Stimulated activated CD8-positive, alpha-beta memory T cell treated with anti-CD3 and anti-CD28 coated beads, Interleukin-4, amount 100 ng/mL, for 48 hours (primary cell): ENCODE results near the gene GRPEL1.
A peak's percentile ranks its signal among the peaks of the same experiment; 100 is the strongest.

Source experiments
- DNase-seq: peaks from one replicate; pipeline ENCODE4 v3.0.0-alpha.2; 2020

GRPEL1 gene

DNA sequence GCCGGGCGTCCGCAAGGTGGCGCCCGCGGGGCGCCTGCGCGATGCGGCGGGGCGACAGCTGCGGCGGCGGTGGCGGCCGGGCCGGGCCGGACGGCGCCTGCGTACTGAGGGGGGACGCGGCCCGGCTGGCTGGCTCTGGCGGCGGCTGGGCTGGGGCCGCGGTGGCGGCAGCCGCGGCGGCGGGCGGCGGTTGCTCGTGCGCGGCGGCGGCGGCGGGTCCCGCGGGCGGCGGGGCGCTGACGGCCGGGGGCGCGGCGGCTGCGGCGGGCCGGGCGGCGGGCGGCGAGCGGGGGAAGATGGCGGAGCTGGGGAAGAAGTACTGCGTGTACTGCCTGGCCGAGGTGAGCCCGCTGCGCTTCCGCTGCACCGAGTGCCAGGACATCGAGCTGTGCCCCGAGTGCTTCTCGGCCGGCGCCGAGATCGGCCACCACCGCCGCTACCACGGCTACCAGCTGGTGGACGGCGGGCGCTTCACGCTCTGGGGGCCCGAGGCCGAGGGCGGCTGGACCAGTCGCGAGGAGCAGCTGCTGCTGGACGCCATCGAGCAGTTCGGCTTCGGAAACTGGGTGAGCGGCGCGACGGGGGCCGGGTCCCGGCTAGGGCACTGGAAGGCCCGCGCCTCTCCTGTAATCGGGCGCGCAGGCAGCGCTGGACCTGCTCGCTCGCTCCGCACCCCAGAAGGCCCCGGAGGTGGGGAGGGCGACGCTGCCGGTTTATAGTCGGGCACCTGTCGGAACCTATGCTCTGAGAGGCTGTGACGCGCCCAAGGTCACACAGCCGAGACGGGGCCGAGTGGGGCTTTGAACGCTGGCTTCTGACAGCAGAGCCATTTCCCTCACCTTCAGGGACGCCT lies 24.4 kb downstream of the GRPEL1 start, which contains the start of gene TADA2B:
TADA2B (plus strand) TSS at position 89 of the 853 bp plus-strand sequence; CDS start at position 297, 208 bp downstream.
- DNase-seq, result peak; percentile 63

DNA sequence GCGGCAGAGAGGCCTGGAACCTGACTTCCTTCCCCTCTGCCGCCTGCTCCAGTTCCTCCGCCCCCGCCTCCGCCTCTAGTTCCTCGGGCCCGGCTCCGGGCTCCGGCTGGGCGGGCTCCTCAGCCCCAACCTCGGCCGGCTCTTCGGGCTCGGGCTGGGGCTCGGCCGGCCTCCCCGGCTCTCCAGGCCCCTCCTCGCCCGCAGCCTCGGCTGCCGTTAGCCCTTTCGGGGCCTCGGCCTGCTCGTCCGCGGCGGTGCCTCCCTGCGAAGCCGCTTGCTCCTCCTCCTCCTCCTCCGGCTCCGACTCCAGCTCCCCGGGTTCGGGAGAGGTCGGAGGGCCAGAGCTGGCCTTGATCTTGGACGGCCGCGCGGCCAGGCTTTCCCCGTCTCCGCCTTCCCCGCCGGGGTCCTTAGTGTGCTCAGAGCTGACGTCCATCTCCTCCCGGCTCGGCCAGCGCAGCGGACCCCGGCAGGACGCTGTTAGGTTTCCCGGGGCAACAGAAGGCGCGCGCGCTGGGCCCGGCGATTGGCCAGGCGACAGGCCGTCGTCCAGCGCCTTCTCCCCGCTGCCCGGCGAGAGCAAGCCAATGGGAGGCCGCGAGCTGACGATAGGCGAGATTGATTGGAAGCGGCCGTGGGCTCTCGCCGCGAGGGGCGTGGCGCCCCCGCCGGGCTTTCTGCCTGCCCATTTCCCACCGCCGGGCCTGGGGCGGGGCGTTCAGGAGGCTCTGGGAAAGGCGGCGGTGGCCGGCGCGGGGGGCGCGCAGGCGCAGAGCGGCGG lies 25.2 kb downstream of the GRPEL1 start:
- DNase-seq, result peak; percentile 94

DNA sequence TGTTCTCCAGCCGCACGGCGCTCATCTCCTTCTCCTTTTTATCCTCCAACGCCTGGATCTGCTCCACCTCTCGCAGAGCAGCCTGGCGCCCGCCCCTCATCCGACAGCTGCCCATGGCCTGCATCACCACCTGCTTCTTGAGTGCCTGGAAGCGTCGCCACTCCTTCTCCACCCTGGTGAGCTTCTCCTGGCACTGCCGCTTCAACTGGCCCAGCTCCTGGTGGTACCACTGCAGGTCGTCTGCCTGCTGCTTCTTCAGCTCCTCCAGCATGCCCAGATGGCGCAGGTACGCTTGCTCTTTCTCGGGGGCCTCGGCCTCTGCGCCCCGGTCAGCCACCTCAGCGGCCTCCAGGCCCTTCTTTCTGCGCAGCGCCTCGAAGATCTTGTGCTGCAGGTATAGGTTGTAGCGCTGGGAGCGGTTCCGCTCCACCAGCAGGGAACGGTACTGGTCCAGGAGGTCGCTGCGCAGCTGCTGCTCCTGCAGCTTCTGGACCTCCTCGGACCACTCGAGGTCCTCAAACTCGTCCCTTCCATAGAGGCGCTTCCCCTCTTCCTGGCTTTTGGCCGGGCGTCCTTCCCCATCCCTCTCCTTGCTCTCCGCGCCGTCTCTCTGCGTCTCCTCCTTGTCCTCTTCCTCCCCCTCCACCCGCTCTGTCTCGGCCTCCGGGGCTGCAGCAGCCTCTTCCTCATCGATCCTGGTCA lies 25.9 kb downstream of the GRPEL1 start:
- no peak for DNase-seq

DNA sequence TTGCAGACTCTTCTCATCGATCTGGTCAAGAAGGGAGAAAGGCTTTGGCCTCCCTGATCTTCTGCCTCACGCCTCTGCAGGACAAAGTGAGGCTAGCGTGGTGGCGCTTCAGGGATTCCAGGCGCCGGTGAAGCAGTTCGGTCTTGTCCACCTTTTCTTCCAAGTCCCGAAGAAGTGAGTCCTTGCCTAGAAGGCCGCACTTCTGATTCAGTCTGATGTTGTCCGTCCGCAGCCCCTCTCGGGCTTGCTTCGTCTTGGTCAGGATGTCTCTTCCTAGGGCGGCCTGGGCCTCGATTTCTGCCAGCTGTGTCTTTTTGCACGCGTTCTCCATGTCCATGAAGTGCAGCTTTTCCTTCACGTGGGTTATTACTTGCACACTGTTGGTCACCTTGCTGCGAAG lies 26.6 kb downstream of the GRPEL1 start:
- DNase-seq, result no peak

DNA sequence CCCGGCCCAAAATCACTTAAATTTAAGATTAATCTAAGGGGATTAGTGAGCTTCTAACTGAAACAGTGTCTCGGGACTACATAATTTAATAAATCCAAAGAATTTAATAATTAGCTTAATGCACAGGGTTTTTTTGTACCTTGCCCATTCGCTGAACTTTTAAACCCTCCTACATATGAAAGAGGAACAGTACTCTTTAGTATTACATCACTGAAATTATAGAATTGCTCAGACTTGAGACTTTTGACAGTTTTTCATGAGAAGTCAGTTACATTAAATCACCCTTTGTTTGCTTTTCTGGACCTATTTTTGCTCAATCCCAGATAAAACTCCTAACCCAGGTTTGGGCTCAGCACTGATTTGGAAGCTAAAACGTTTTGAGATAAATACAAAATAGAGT lies 27.1 kb downstream of the GRPEL1 start:
- no peak for DNase-seq

DNA sequence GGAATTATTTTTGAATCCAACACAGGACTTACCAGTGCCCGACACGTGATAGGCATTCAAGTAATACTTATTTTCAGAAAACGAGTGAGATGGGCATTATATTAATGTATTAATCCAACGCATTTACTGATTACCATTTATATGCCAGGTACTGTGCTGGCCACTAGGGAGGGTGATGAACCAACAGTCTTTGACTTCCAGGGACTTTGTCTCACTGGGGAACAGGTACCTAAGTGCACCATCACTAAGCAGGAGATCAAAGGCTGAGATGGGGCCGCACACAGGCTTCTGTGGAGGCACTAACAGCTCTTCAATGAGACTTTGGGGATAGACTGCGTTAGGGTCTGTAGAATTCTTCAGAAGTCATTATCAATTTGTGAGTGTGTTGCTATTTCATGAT lies 30.4 kb downstream of the GRPEL1 start:
- no peak for DNase-seq

DNA sequence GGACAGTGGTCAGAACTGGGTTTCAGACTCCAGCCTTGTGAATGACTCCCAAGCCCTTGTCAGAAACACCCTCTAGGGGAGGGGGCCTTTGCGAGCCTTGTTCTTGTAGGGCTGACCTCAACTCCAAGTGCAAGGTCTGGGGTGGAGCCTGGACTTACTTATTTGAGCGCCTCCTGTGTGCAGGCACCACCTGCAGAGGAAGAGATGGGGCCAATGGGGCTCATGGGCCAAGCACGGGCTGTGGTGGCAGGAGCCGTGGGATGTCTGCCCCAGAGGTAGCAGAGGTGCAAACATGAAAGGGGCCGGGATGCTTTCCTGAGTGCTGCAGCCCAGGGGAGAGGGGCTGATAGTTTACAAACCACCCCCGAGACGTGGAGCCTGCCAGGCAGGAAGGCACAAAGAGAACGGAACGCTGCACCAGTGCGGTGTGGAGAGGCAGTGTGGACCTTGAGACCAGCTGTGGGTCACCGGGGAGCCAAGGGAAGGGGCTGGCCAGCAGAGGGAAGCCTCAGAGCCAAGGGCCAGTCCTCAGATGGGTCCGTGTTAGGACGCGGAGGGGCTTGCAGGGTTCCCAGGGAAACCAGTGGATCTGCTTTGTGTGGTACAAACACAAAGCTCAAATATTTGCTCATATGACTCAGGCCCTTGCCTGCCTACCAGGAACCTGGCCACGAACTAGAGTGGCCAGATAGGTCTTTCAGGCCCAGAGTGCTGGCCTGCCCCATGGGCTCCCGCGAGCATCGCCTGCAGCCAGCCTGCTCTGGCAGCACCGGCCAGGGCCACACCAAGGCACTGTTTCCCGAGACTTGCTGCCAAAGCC lies 33.4 kb downstream of the GRPEL1 start:
- DNase-seq, result no peak

DNA sequence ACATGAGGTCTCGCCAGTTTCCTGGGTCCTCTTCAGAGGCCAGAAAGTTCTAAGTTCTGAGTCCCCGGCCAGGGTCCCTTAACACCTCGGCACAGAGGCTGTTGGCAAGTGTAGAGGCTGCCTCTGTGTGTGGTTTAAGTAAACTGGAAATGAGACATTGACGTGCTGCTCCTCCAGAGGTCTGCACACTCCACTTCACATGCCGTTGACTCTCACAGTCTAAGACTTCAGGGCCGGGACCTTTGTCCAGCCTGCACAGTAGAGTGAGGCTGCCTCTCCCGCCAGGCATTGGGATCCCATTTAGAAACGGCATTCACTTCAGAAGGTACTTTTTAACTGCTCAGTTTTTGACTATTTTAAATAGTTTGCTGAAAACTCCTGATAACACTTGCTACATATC lies 35.3 kb downstream of the GRPEL1 start:
- DNase-seq, result no peak

DNA sequence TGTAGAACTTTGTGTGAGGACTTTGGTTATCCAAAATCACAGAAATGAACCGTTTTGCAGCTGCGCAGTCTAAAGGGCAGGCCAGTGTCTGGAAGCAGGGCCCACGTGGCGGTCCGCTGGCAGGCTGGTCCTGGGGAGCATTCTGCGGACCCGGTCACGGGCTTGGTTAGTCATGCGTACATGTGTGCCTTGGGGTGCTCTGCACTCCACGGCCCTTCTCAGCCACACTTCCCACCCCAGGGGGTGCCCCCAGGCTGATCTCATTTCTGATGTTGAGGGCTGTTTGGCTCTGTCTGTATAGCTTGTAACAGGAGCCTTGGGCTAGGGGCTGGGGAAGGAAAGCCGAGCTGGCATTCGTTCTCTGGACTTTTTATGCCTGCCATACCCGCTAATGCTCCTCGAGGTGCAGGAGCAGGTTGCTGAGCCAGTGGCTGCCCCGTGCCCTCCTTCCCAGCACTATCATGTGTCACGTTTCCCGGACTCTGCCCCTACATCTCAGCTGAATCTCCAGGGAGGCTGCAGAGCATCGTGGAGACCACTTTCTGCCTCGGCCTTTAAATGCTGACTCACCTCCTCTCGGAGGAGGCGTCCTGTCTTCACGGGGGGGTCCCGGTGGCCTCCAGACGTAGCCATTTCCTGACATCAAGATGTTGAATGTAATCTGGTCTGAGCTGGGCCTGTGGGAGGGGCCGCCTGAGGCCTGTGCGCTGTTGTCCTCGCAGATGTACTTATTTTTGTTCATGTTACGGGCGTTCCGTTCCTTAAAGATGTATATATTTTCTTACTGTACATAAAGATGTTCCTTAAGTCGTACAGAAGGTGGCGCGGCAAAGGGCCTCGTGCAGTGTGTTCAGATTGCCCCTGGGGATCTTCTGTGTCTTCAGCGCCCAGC lies 36.1 kb downstream of the GRPEL1 start:
- no peak for DNase-seq

DNA sequence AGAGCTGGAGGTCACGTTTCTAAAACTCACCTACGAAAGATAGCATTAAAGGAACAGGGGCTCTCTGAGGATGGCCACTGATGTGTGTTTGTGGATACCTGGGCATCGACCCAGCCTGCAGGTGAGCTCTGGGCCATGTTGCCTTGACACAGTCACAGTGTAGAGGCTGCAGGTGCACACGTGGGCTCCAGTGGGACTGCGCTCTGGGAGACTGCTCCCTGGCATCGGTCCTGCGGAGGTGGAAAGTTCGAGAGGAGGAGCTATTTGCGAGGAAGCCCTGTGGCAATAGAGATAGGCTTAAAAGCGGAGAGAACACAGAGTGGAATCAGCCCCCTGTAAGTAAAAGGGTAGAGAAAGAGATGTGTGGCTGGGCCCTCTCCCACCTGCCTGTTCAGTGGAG lies 37.0 kb downstream of the GRPEL1 start:
- no peak for DNase-seq

DNA sequence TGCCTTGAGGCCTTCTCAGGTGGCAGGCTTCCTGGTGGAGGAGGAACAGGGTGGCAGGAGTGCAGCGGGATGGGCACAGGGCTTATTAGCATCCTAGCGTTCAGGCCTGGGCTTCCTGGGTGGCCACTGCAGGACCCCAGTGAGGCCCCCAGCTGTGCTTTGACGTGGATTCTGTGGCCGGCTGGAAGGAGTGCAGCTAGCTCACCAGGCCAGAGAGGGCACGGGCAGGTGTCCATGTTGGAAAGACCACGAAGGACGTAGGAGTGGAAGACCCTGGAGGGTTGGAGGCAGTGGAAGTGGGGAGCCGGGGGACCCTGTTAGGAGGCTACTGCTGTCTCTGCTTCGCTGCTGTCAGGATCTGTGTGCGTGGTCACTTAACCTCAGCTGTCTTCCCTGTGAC lies 37.9 kb downstream of the GRPEL1 start:
- DNase-seq, result no peak

DNA sequence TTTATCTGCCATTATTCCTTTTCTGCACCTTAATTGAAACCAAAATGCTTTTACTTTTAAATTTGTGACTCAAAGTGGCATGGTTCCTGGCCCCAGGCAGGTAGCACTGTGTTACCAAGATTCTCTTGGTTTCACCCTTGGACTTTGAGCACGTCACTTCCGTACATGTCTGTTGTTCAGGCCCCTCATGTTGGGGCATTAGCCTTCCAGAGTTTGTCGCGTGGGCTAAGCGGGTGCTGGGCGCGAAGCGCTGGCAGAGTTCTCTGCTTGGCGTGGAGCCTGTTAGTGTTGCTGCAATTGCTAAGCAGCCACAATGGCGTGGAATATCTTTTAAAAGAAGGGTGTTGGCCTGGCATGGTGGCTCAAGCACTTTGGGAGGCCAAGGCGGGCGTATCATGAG lies 38.7 kb downstream of the GRPEL1 start:
- no peak for DNase-seq

DNA sequence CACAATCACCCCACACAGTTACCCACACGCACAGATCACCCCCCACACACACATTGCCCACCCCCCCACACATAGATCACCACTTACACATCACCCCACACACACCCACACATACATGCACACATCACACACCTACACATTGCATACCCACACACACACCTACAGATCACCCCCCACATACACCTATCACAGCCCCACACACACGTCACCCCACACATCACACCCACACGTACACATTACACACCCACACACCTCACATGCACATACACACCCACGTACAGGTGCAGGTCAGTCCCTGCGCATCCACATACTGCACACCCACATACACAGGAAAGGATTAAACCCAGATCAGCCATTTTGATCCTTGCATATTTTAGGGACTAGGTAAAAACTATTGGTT lies 40.0 kb downstream of the GRPEL1 start:
- DNase-seq, result no peak

DNA sequence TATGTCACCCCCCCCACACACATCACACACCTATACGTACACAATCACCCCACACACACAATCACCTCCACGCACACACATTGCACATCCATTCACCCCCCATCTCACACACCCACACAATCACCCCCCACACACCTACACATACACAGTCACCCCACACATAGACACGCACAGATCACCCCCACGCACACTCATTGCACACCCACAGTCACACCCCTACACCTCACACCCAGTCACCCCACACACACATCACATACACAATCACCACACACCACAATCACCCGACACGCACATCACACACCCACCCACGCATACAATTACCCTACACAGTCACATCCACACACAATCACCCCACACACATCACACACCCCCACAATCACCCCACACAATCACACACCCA lies 40.6 kb downstream of the GRPEL1 start:
- no peak for DNase-seq

DNA sequence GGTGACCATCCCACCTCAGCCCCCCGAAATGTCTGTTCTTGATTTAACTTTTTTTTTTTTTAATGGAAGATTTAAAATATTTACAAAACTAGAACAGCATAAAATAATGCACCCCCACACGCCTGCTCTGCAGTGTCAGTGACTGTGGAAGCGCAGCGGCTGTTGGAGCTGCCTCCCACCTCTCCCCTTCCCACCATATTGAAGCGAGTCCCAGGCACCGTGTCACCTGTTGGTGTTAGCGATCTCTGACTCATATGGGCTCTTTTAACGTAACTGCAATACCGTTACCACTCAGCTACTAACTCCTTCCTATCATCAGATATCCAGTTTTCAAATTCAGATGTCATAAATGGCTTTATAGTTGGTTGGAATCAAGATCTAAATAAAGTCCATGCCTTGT lies 41.8 kb downstream of the GRPEL1 start:
- DNase-seq, result no peak

DNA sequence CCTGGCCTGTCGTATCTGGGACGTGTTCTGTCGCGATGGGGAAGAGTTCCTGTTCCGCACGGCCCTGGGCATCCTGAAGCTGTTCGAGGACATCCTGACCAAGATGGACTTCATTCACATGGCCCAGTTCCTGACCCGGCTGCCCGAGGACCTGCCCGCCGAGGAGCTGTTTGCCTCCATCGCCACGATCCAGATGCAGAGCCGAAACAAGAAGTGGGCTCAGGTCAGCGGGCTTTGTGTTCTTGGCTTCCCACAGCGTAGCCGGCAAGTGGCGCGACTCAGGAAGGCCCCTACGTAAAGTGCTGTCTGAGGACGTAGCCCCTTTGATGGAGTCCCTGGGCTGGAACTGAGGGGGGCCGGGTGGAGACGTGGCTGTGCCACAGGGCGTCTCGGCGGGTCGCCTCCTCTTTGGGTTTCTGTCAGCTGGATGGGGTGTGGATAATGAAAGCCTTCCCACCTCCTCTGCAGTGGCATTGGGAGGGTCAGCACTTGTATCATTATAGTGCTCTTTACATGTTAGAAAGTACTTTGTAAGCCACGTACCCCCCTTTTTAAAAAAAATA lies 42.7 kb downstream of the GRPEL1 start:
- no peak for DNase-seq

DNA sequence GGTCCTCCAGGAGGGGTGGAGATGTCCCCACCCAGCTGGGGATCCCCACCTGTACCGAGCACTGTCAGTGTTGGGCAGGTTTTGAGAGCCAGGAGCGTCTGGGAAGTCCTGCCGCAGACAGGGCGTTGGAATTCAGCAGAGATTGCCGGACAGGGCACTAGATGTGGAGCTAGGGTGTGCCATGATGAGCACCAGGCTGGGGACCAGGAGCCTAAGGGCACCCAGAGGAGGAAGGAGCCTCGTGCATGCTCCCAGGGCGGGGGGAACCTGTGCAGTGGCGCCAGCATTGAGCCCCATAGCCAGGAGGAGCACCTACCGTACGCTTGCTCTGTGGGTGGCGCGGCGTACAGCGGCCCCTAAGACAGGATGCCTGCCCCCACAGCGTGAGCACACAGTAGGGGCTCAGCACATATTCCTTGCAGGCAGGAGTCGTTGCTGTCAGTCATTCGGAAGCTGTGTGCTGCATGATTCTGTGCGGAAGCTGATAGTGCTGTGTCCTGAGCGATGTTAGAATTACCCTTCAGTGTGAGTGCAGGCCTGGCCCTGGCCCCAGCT lies 43.5 kb downstream of the GRPEL1 start:
- DNase-seq, result no peak

DNA sequence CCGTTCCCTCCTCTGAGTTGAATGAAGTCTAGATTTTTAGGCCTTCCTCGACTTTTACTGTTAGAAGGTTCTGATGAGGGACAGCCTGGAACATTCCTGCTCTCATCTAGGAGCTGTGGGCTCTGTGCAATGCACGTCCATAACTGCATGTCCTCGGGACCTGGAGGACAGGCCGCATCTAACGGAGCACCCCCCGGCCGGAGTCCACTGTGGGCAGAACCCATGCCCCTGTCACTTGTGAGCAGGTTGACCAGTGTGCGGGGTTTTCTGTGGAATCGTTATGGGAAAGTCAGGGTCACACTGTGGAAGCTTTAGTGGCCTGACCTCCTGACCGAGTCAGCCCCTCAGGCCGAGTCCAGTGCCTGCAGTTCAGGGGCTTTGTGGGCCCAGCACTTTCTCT lies 44.0 kb downstream of the GRPEL1 start:
- no peak for DNase-seq

DNA sequence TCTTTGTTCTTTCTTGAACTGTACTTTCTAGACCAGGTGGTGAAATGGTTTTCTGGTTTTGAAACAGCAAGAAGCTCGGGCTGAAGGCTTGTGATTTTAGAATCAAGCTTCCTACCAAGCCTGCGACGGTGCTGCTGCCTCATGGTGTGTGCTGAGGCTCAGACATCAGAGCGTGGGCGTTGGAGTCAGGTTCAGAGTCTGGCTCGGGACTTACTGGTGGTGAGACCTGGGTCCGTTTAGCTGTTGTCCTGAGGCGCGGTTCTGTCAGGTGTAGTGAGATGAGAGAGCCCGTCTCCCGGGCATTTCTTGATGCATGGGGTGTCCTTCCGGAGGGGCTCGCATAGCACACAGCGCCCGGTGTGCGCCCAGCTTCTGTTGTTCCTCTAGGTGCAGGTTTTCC lies 44.4 kb downstream of the GRPEL1 start:
- DNase-seq, result no peak

DNA sequence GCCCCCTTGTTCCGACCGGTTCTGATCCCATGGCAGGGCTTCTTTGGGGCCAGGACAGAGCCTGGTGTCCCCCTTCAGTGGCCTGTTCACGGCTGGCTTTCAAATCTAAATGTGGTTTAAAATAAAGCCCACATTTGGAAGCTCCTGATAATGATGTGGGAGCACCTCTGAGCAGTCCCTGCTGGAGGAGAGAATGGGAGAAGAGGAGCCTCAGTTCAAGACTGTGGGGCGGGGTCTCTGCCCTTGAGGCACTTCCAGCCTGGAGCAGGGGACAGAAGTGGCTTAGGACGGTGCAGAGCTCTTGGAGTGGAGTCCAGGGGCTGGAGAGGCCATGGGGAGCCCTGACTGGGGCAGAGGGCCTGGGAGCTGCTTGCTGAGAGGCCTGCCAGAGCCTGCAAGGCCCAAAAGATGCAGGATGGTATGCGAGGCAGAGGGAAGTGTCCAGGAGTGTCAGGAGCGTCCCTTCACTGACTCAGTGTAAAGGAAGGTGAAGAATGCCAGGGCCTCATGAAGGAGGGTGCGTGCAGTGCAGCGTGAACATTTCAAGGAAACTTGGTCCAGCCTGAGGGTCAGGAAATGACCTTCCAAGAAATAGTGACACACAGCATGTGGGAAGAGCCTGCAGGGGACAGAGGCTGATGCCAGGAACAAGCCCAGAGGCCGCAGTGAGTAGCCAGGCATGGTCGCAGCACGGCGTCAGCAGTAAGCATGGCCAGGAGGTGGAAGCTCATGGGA lies 45.8 kb downstream of the GRPEL1 start:
- DNase-seq, result no peak
